Measurements from ENCODE around the gene PPP1CC.

- TF ChIP-seq CTCF (IDR thresholded peaks at IDR 0.05), result no peak
- TF ChIP-seq POLR2A (IDR thresholded peaks at IDR 0.05), result no peak
- no peak for TF ChIP-seq EP300 (IDR thresholded peaks at IDR 0.05)
Observed at GRCh38 chr12:110758922-110759321, 16.2 kb upstream of the PPP1CC start.

All from ovary (tissue), 3 donors.